ENCODE measurements around the gene C14orf93.
"Not testable (repeated sequence)": the region's sequence is repeated elsewhere in the genome, so short reads cannot be mapped to it uniquely, and the experiment has no call there.

Gene C14orf93

GRCh38 chr14:23020143-23021128 lies 10.5 kb upstream of the C14orf93 start:
- no peak for DNase-seq

GRCh38 chr14:23018107-23018506 lies 8.2 kb upstream of the C14orf93 start:
- no peak for DNase-seq

- DNase-seq = no peak
These were observed 7.1 kb upstream of the C14orf93 start for GRCh38 chr14:23017091-23017490.

GRCh38 chr14:23015618-23016017 lies 5.7 kb upstream of the C14orf93 start:
- DNase-seq = no peak

GRCh38 chr14:23013749-23014054 lies 3.8 kb upstream of the C14orf93 start:
- not testable (repeated sequence) for DNase-seq

- DNase-seq = no peak
These were observed 3.3 kb upstream of the C14orf93 start for GRCh38 chr14:23013054-23013748.

GRCh38 chr14:23009483-23009938 lies 432 bp downstream of the C14orf93 start:
- DNase-seq = no peak

- no peak for DNase-seq
These were observed 1.1 kb downstream of the C14orf93 start for GRCh38 chr14:23008831-23009230.

- peak; percentile 98 for DNase-seq
These were observed 3.2 kb downstream of the C14orf93 start for GRCh38 chr14:23006544-23007419.

- no peak for DNase-seq
These were observed 3.8 kb downstream of the C14orf93 start for GRCh38 chr14:23006188-23006534.

GRCh38 chr14:23005451-23006187 lies 4.3 kb downstream of the C14orf93 start:
- DNase-seq = peak; percentile 14

GRCh38 chr14:23004274-23004673 lies 5.7 kb downstream of the C14orf93 start:
- DNase-seq = not testable (repeated sequence)

GRCh38 chr14:23002592-23002991 lies 7.4 kb downstream of the C14orf93 start:
- no peak for DNase-seq

- no peak for DNase-seq
These were observed 9.1 kb downstream of the C14orf93 start for GRCh38 chr14:23000860-23001259.

- DNase-seq = no peak
These were observed 11.5 kb downstream of the C14orf93 start for GRCh38 chr14:22998329-22999012.

GRCh38 chr14:22997676-22998323 lies 12.1 kb downstream of the C14orf93 start:
- DNase-seq = no peak

GRCh38 chr14:22996768-22997654 lies 12.9 kb downstream of the C14orf93 start:
- DNase-seq = no peak

GRCh38 chr14:22995889-22996625 lies 13.9 kb downstream of the C14orf93 start:
- DNase-seq = no peak

GRCh38 chr14:22994762-22995275 lies 15.1 kb downstream of the C14orf93 start:
- peak; percentile 79 for DNase-seq

Measured in EL (cell line).